ENCODE results near the gene MUCL3.
A peak's percentile ranks its signal among the peaks of the same experiment; 100 is the strongest.
"Not testable (repeated sequence)": the region's sequence is repeated elsewhere in the genome, so short reads cannot be mapped to it uniquely, and the experiment has no call there.

MUCL3 gene

GRCh38 chr6:30944051-30944450 lies 3.3 kb downstream of the MUCL3 start:
- no peak for DNase-seq (ENCODE audit: low read depth in 2 of 2)

DNA sequence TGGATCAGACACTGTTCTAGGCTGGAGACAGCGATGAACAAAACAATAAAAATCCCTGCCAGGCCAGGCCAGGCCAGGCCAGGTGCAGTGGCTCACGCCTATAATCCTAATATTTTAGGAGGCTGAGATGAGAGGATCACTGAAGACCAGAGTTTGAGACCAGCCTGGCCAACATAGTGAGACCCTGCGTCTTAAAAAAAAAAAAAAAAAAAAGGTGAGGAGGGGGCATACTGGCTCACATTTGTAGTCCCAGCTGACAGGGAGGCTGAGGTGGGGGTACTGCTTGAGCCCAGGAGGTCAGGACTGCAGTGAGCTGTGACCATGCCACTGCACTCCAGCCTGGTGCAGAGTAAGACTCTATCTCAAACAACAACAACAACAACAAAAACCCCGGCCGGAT lies 4.5 kb downstream of the MUCL3 start:
- DNase-seq (ENCODE audit: low read depth in 2 of 2) = no peak

DNA sequence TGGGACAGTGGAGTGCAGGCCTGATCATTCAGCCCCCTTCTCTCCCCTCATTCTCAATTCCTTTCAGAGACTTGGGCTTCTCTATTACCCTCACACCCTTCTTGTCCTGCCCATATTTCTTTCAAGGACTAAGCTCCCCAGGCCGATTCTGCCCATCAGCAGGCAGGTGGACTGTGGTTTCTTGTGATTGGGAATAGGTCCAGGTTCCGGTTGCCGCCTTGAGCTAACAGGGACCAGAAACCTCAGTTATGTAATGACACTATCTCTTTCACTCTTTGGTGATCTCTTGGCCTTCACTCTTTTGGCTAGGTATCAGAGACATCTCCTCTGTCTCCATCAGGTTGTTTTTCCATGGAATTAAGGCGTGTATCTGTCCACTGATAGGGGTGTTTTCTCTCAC lies 6.5 kb downstream of the MUCL3 start:
- no peak for DNase-seq (ENCODE audit: low read depth in 2 of 2)

DNA sequence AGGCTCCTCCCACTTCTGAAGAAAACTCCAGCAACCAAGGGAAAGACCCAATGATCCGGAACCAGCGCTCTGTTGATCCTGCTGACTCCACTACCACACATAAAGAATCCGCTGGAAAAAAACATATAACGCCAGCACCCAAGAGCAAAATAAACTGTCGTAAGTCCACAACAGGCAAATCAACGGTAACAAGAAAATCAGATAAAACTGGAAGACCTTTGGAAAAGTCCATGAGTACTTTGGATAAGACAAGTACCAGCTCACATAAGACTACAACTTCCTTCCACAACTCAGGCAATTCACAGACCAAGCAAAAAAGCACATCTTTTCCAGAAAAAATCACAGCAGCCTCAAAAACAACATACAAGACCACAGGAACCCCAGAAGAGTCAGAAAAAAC lies 8.0 kb downstream of the MUCL3 start:
- no peak for DNase-seq (ENCODE audit: low read depth in 2 of 2)

GRCh38 chr6:30951907-30952469 lies 11.2 kb downstream of the MUCL3 start:
- no peak for DNase-seq (ENCODE audit: low read depth in 2 of 2)

- no peak for DNase-seq (ENCODE audit: low read depth in 2 of 2)
Observed at GRCh38 chr6:30954631-30955366, 14.0 kb downstream of the MUCL3 start.

- DNase-seq (ENCODE audit: low read depth in 2 of 2) = peak; percentile 50 to 62
Observed at GRCh38 chr6:30955367-30956042, 14.7 kb downstream of the MUCL3 start.

GRCh38 chr6:30957716-30958115 lies 16.9 kb downstream of the MUCL3 start:
- no peak for DNase-seq (ENCODE audit: low read depth in 2 of 2)

- DNase-seq (ENCODE audit: low read depth in 2 of 2) = no peak
Observed at GRCh38 chr6:30960907-30961673, 20.3 kb downstream of the MUCL3 start.

- DNase-seq (ENCODE audit: low read depth in 2 of 2) = no peak
Observed at GRCh38 chr6:30962716-30963115, 21.9 kb downstream of the MUCL3 start.

- no peak for DNase-seq (ENCODE audit: low read depth in 2 of 2)
Observed at GRCh38 chr6:30963641-30964040, 22.9 kb downstream of the MUCL3 start.

- DNase-seq (ENCODE audit: low read depth in 2 of 2) = no peak
Observed at GRCh38 chr6:30964075-30964474, 23.3 kb downstream of the MUCL3 start.

- DNase-seq (ENCODE audit: low read depth in 2 of 2) = no peak
Observed at GRCh38 chr6:30965140-30965601, 24.4 kb downstream of the MUCL3 start.

DNA sequence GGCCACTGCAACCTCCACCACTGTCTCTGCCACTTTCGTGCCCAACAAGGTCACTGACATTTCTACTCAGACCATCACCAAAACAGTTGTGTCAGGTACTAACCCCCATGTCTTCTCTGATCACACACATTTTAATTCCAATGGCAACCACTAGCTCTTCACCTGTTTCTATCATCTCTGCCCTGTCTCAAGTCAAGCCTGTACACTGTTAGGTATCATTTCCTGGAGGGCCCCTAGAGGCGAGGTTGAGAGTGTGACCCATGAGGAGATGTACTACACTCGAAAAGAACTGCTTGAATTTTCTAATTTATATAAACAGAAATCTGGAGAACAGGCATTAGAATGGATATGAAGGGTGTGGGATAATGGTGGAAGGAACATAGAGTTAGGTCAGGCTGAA lies 25.4 kb downstream of the MUCL3 start:
- no peak for DNase-seq (ENCODE audit: low read depth in 2 of 2)

DNA sequence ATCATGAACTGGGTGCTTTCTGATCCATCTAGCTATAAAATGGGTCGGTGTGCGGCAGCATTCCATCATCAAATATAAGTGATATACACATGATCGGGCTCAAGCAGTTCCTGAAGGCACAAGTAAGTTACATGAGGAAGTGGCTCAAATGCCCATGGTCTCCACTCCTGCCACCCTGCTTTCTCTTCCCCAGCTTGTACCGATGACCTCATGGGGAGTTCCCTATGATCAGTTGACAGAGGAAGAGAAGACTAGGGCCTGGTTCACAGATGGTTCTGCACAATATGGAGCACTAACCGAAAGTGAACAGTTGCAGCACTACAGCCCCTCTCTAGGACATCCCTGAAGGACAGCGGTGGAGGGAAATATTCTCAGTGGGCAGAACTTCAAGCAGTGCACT lies 28.4 kb downstream of the MUCL3 start:
- DNase-seq (ENCODE audit: low read depth in 2 of 2) = not testable (repeated sequence)

DNA sequence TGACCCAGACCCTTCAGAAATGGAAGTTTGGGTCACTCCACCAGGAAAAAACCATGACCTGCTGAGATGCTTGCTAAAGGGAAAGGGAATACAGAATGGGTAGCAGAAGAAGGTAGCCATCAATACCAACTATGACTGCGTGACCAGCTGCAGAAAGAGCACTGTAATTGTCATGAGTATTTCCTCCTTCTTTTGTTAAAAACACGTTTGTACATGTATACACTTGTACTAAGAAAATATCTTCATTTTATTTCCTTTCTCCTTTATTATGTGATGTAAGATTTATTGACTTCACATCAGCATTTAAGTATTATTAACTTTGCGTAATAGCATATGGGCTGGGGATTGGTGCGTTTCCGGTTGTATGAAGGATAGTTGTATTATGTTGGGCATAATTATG lies 30.2 kb downstream of the MUCL3 start:
- no peak for DNase-seq (ENCODE audit: low read depth in 2 of 2)

DNA sequence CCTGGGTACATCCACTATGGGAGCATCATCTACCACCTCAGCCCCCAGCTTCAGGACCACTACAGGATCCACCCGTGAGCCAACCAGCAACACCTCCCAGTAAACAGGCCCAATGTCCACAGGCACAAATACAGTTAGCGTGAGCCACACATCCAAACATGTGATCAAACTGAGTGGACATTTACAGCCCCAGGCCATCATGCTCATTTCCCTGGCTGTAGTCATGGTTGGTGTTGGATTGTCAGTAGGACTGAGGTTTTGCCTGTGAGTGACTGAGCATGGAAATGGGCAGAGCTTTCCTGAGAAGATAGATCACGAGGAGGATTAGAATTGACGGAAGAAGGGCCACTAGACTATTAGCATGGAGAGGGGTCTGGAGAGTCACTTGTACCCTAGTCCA lies 32.0 kb downstream of the MUCL3 start:
- DNase-seq (ENCODE audit: low read depth in 2 of 2) = no peak

GRCh38 chr6:30974490-30975252 lies 33.9 kb downstream of the MUCL3 start:
- no peak for DNase-seq (ENCODE audit: low read depth in 2 of 2)

DNA sequence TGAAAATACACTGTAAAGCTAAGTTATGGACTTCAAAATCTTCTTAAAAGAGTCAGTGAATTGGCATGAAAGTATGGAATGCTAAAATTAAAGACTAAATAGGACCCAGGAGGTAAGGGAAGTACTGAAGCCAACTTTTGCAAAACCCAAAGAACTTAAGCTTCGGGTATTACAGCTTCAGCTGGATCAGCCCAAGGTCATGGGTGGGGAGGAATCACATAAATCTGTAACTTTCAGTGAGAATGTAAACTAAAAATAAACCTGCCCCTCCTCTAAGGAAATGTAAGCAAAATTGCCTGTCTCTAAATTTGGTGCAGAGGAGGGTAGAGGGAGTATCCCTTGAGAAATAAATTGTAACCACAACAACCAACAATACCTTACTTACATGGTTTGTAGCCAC lies 38.4 kb downstream of the MUCL3 start:
- DNase-seq (ENCODE audit: low read depth in 2 of 2) = no peak

DNA sequence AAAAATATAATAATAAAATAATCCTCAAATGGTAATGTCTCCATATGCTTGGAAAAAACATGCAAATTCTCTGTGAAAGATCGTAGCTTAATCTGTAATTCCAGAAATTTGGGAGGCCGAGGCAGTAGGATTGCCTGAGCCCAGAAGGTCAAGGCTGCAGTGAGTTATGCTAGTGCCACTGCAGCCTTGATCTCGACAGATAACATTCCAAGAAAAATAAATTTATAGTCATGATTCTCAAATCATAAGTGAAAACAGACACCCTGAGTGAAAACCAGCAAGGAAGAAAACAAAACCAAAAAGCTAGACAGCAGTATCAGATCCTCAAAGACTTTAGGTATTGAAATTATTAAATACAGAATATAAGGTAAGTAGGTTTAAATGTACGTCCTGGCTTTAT lies 38.9 kb downstream of the MUCL3 start:
- no peak for DNase-seq (ENCODE audit: low read depth in 2 of 2)

DNA sequence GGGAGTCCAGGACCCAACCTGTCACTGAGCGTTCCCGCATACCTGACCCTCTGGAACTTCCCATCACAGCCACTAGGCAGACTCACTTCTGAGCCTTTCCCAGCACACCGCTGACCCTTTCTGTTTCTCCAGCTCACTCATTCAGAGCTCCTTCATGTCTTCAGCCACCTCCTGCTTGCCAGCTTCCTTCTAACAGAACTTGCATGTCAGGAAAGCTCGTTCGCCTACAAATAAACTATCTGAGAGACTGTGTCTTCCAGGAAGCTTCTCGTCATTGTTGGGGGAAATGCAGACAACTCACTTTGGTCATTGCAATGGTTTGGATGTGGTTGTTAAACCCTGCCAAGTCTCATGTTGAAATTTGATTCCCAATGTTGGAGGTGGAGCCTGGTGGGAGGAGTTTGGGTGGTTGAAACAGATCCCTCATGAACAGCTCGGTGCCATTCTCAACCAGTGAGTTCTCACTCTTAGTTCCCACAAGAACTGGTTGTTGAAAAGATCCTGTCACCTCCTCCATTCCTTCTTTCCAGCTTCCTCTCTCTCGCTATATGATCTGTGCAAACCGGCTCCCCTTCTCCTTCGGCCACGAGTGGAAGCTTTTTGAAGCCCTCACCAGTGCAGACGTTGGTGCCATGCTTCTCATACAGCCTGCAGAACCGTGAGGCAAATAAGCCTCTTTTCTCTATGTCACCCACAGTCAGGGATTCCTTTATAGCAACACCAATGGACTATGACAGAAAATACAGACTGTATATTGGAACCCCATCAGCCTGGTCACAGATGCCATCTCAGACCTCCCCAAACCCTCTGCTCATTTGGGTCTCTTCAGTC lies 41.4 kb downstream of the MUCL3 start:
- no peak for DNase-seq (ENCODE audit: low read depth in 2 of 2)
